AG09309 (cell line): ENCODE data around the gene ERC1.

Source experiments
- DNase-seq: peaks from one replicate; pipeline ENCODE4 v3.0.0-alpha.2; 2010; ENCODE audit warnings: low read depth
- H3K4me3 ChIP-seq: 2 replicates; pipeline ENCODE4 v1.5.1; 2011; ENCODE audit warnings: mild to moderate bottlenecking, low read depth, low read length, moderate library complexity; ENCODE audit not compliant: control insufficient read depth
- CTCF ChIP-seq: IDR thresholded peaks from 2 replicates; pipeline ENCODE4 v1.5.1; 2011; ENCODE audit warnings: mild to moderate bottlenecking, low read depth, low read length, inconsistent platforms; ENCODE audit not compliant: insufficient read depth, control insufficient read depth; ENCODE audit errors: missing control alignments

Gene ERC1

GRCh38 chr12:1369938-1370500 is 379.0 kb downstream of the ERC1 start:
- no peak overlapping the region for H3K4me3 ChIP-seq
- no peak for DNase-seq
- no peak for TF ChIP-seq CTCF

DNA sequence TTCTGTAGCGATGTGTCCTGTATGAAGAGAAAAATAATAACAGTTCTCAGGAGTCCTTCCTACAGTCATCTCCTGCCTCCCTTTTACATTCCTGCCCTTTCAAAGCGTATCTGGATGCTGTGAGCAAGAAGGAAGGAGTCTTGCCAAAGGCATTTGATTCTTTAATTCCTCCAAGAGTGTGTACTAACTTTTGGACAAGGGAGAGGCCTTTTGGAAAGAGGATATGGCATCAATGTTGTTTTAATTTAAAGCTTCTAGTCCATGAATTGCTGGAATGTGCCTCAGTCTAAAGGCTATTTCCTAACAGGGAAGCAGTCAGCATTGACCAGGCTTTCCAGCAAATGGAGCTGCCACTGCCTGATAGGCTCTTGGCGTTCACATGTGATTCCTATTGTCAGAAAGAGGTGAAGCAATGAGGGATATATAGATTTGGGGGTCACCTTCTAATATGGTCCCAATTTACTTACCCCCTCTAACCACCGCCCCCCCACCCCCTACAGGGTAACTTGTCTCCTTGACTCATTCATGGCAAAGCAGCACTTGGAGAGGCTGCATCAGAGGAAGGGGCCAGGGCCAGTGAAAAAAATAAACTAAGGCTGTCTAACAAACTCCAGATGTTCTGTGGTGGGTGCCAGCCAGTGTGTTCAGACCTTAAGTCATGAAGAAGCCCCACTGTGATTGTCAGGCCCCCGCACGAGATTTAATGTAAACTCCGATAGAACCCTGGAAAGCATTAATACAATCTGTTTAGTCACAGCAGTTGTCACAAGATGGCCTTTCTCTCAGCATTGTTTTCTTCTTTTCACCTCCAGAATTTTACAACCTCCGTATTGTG is 383.1 kb downstream of the ERC1 start:
- no peak for TF ChIP-seq CTCF
- peak; percentile 86 for DNase-seq

DNA sequence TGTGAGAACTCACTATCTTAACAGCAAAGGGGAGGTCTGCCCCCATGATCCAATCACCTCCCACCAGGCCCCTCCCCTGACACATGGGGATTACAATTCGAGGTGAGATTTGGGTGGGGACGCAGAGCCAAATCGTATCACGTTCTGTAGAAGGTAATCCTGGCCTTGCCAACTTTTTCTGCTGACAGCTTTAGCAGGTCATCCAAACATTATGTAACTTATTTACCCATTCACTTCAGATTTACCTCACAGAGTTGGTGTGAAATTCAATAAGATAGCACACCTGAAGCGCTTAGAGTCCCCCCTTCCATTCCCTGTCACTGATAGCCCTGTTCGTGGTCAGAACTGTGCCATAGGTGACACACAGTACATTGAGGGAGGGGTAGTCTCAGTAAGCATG is 384.3 kb downstream of the ERC1 start:
- no peak for TF ChIP-seq CTCF
- no peak for DNase-seq
- no peak overlapping the region for H3K4me3 ChIP-seq

More for the DNA sequence above, 383.1 kb downstream of the ERC1 start:
- no peak overlapping the region for H3K4me3 ChIP-seq

DNA sequence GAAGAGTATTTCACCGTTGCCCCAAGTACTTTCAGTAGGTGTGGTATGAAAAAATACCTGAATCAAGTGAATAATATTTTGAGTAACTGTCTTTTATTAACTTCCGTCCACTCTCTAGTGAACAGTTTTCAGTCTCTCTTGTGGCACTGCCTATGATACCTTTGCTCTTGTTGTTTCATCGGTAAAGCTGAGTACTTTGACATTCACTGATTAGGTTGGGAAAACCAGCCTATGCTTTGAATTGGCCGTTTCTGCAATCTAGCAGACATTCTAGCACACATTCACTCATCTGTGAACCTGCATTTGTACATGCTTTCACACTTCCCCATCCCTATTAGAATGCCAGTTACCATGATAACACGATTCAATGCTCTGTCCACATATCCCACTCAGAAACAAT is 386.1 kb downstream of the ERC1 start:
- H3K4me3 ChIP-seq: no peak overlapping the region
- TF ChIP-seq CTCF: no peak
- no peak for DNase-seq

GRCh38 chr12:1377681-1378080 is 386.7 kb downstream of the ERC1 start:
- no peak for TF ChIP-seq CTCF
- no peak for DNase-seq

GRCh38 chr12:1380171-1380851 is 389.3 kb downstream of the ERC1 start:
- H3K4me3 ChIP-seq: no peak overlapping the region
- no peak for TF ChIP-seq CTCF
- no peak for DNase-seq

More at GRCh38 chr12:1377681-1378080, 386.7 kb downstream of the ERC1 start:
- H3K4me3 ChIP-seq: no peak overlapping the region
